OCI-M1 (cell line): ENCODE data around the gene DCST2.

Experiments used
- DNase-seq: peaks from one replicate; lab custom pipeline; 2025; lab: John Stamatoyannopoulos, UW

DCST2 gene

DNA sequence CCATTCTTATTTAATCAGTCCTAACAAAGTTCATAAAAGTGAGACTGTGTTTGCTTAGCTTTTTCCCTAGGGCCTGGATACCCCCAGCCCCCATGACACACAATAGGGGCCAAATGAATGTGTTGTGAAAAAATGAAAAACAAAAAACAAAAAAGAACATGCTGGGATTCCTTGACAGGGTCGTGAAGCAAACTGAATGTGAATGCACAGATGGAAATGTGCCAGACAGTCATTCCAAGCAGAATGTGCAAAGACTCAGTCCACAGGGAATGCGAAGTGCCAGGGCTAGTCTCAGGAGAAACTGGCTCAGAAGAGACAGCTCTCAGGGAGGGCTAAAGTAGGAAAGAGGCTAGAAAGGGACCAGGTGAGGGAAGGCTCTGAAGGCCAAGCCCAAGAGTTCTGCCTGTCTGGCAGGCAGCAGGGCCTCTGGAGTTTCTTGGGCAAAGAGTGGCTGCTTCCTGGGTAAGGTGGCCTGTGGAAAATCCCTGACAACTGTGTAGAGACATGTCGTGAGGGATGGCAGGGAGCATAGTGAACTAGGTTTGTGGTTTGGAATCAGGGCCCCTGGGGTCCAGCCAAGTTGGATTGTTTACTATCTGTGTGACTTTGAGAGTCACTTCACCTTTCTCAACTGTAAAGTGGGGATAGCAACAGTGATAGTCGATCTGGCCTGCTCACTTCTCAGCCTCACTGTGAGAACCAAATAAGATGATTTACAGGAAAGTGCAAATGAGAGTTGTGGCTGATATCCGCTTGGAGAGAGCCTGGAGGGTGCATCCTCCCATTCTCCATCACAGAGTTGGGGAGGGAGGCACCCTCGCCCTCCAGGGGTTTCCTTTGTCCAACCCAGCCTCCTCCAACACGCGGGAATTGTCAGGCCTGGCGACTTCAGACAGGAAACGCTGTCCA, 16.3 kb upstream of the DCST2 start:
- DNase-seq: no peak

DNA sequence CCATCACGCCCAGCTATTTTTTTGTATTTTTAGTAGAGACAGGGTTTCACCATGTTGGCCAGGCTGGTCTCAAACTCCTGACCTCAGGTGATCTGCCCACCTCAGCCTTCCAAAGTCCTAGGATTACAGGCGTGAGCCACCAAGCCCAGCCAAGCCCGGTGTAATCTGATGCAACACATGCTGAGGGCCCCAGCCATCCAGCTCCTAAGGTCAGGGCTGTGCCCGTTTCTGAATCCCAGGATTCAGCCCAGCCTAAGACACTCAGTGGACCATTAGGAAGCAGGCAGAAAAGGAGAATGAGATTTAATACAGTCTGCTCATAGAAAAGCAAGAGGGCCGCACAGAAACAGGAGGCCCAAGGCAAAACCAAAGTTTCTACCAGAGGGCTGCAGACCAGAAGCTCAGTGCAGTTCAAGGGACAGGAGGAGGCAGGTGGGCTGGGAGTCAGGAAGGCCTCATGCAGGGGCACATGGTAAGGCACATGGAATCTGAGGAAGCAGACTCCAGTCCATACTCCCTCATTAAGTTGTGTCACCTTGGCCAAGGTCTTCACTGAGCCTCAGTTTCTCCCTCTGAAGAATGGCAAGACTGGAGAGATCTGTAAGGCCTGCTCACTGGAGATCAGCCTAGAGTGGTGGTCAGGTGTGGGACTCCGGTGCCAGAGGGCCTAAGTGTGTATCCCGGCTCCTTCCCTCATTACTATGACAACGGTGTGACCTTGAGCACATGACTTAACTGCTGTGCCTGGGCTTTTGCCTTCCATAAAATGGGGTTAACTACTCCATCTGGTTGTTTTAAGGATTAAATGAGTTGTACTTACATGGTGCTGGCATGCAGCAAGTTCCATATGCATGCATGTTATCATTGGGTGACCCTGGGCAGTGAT, 15.1 kb upstream of the DCST2 start:
- DNase-seq: no peak

DNA sequence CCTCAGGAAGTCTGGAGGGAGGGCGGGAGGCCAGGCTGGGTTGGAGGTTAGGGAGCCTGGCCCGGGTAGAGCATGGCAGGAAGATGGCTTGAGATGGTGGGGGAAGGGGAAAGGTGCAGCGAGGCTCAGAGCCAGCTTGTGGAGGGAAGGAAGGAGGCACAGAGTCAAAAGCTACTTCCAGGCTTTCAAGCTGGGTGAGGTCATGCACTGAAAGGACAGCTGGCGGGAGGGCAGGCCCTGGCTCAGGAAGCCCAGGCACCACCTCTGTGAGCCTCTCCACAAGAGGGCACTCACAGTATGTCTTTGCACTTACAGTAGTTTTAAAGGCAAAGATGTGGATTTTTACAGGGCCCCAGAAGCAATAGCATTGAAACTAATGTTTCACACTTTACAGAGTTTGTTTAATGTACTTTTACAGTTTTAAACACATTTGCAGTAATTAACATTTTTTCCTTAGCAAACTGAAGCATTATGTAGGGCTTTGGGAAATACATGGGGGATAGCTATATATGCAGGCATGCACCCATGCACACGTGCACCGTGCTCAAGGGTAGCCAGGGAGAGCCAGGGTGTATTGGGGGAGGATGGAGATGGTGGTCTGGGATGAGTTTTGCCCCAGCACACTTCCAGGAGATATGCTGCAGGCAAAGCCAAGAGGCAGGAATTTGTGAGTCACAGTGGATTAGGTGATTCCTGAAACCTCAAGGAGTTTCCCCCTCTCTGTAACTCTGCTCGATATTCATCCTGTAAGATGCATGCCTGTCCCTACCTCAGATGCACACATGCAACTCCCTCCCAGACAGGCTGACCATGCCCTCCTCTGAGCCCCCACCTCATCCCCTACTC, 11.5 kb upstream of the DCST2 start:
- peak; percentile 93 for DNase-seq

DNA sequence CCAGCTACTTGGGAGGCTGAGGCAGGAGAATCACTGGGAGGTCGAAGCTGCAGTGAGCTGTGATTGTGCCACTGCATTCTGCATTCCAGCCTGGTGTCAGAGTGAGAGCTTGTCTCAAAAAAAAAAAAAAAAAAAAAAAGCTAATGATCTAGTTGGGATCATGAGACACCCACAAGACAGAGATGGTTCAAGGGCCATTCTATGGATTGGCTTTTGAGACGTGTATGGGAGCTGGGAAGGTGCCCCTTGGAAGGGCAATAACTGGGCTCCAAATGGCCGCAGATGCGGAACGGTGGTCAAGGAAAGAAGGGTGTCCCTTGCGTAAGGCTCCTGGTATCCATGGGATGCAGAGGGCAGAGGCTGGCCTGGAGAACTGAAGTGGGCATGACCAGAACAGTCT, 10.8 kb upstream of the DCST2 start:
- DNase-seq: no peak

DNA sequence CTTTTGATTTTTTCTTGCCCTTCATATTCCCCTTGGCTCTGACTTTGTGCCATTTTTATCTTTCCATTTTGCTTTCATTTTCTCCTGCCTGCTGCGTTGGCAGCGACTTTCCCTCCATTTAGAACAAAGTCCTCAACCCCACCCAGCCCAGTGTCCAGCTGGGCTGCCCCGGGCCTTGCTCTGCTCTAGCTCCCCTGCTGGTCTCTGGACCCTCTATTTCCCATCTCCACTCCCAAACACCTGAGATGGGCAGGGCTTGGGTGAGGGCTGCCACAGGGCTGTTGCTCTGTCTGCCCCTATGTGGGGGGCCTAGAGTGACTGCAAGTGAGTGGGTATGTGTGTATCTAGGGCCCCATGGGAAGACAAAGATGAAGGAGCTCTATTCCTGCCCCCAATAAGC, 10.2 kb upstream of the DCST2 start:
- no peak for DNase-seq

DNA sequence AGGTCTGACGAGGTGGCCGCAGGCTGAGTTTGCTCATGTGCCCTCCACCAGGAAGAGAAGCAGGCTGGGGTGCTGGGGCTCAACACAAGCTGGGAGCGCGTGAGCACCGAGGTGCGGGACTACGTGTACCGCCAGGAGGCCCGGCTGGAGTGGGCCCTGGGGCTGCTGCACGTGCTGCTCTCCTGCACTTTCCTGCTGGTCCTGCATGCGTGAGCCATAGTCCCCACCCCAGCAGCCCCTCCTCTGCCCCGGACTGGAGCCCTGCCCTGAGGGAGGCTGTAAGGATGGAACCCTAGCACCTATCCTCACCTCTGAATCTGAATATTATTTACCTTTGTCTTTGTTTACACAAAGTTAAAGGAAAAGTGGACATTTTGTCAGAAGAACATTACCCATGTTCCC, 9.7 kb upstream of the DCST2 start:
- no peak for DNase-seq

DNA sequence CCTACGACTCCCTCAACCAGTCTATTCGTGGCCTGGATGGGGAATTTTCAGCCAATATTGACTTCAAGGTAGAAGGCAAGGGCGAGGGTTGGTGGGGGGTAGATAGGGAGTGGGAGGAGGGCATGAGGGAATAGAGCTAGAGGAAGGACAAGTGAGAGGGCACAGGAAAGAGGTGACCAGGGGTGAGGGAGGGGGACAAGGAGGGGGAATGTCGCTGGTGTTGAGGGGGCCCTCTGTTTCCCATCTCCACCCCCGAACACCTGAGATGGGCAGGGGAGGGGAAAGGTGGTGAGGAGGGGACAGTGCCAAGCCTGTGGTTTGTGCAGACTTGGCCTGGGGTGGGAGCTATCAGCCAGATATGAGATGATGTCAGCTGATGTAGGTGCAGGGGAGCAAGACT, 9.2 kb upstream of the DCST2 start:
- no peak for DNase-seq

DNA sequence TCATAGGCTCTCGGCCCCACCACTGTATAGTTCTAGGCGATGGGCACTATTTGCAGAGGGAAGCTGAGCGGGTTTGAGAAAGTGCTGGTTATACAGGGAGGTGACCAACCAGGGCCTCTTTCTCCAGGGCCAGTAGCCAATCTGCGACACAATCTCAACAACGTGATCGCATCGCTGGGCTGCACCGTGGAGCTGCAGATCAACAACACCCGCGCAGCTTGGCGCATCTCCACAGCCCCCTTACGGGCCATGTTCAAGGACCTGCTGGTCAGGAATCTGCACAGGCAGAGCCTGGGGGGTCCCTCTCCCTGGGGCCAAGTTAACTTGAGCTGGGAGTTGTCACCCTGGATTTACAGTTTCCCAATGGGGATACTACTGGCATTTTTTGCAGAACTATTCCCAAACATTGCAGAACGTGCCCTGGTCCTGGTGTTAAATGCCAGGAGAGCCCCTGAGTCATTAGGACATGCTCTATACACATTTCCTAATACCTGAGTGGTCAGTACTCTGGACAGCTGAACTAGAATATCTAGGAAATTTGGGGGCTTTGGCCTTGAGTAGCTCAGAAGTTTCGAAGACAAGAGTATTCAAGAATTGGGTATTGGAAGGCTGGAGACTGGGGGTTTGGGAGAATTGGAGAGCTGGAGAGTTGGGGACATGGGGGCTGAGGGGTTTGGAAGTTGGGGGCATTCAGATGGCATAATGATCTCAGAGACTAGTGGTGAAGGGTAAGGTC, 6.9 kb upstream of the DCST2 start:
- DNase-seq: no peak

DNA sequence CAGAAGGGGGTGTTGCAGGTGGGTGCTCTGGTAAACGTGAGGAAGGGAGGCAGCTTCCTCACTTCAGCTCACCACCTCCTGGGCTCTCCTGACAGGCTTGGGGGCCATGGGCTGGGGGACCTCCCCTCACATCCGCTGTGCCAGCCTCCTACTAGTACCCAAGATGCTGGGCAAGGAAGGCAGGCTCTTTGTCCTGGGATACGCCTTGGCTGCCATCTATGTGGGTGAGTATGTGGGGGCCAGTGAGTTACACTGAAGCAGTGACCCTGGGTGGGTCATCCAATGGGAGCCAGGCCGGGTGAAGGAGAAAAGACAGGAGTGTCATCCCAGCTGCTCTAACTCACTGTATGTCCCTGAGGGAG, 5.7 kb upstream of the DCST2 start:
- DNase-seq: no peak

DNA sequence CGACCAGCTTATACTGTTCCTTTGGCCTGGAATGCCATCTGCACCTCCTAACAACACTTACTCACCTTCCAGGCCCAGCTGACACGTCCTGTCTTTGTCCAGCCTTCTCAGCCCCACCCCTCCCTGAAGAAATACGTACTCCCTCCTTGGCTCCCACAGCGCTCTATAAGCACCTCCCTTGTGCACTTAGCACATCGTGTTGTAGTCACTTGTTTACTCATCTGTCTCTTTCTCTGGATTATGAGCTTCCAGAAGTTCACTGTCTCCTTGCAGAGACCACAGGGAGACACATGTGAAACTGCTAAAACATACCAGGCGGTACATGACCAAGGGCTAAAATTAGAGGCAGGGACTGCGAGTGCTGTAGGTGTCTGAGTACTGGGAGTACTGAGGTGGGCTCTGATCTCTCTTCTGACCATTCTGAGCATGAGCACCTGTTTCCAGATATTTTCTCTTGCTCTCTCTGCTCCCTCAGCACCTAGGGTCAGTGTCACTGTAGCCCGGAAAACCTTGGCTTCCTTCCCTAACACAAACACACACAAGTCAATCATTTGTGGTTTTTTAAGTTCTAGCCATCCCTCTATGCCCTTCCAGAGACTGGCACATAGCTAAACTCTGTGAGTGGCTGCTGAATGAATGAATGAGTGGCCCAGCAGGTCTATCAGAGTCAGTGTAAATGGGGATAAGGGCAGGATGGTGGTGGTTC, 5.2 kb upstream of the DCST2 start:
- DNase-seq: no peak

DNA sequence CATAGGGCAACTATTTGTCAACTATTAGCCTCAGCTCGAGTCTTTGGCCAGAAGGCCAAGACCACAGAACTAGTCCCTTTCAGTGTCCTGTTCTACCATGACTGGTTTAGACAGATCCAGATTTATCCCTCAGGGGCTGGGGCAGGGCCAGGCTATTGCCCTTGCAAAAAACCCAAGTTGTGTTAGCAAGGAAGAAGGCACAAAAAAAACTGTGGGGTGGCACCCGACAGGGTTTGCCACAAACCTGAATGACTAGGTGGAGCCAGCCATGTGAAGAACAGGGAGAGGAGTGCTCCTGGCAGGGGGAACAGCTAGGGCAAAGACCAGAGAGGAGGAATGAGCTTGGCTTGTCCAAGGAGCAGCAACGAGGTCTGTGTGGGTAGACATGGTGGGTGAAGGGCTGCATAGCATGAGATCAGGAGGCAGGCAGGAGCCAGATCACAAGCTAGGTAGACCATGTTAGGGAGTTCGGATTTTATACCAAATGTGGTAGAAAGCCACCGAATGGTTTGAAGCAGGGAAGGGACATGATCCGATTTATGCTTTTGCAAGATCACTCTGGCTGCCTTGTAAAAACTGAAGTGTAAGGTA, 4.4 kb upstream of the DCST2 start:
- DNase-seq: no peak

DNA sequence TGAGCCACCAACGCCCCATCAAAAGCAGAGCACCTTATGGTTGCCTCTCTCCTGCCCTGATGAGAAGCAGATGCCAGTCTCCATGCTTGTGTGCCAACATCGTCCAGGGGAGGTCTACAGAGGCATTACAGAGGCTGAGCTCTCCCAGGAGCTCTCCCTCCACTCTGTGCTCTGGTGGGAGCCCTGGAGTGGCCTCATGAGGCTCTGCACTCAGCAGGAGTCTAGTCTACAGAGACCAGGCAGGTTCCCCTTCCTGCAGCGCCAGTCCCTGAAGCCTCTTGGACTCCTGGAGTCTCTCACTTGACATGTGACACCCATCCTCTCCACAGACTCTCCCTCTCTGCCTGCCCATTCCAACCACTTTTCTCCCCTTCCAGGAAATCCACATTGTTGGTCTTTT, 3.5 kb upstream of the DCST2 start:
- no peak for DNase-seq

DNA sequence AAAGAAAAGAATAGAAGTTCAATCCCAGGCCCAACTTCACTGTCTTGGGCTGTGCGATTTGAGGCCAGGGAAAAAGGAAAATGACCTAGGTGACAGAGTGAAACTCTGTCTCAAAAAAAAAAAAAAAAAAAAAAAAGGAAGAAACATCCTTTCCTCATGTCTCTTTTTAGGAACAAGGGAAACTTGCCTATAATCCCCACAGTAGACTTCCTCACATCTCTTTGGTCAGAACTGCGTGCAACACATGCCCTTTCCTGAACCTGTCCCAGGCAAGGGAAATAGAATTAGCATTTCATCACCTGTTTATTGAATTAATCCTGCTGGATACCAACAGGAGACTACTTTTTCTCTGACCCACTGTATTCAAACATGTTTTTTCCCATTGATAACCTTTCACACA, 2.4 kb upstream of the DCST2 start:
- DNase-seq: no peak

DNA sequence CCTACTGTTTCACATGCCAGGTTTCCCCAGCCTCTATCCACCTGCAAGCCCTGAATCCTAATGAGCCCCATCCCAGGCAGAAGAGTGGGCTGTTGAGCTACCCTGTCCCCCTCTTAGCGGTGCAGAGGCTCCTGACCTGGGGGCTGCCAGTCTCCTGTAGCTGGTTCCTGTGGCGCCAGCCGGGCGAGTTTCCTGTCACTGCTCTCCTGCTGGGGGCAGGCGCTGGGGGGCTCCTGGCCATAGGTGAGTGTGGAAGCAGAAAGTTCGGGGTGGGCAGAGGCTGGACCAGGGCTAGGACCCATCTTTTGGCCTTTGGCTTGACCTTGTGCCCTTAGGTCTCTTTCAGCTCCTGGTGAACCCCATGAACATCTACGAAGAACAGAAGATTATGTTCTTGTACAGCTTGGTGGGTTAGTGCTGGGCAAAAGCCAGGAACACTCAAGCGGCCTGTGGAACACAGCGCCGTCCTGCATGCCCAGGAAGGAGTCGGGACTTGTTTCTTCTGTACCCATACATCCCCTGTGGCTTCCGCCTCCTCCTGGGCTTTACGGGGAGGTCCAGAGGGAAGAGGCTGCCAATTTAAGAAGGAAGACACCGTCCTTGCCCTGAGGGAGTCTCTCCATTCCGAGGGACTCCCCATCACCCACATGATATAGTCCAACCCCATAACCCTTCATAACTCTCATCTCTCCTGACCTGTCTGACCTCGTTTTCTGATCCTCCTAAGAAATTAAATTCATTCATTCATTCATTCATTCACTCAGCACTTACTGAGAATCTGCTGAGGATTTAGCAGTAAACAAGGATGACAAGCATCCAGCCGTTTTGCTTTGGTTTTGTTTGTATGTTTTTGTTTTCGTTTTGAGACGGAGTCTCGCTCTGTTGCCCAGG, 982 bp upstream of the DCST2 start:
- DNase-seq: no peak

DNA sequence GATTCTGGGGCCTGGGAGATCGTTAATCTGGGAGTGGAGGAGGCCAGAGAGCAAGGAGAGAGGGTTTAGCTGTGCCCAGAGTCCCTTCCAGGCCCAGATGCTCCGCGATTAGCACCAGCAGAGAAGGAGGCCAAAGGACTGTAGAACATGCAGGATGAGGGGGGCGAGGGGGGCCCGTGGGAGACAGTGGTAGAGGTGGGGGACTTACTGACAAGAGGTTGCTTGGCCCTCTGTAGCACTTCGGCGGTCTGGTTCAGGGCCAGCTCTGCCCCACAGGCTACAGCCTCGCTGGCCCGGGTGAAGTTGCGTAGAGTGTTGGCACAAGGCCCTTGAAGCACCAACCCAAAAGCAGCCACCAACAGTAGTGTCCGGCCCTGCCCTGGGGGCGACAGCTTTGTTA, 695 bp downstream of the DCST2 start:
- DNase-seq: no peak

DNA sequence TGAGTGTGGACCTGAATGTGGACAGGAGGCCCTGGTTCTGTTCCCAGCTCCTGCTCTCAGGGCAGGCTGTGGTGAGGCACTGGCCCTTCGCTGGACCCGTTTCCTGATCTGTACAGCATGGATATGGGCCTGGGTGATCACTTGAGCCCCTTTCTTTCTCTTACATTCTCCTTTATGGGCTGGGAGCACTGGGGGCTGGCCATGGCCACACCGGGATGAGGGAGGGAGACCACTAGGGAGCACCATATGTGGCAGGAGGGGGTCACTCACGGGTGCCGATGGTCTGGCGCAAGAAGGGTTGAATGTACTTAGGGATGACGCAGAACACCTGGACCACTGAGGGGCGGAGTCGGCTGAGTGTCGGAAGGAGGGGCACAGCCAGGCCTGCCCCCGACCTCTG, 2.7 kb downstream of the DCST2 start:
- DNase-seq: no peak

DNA sequence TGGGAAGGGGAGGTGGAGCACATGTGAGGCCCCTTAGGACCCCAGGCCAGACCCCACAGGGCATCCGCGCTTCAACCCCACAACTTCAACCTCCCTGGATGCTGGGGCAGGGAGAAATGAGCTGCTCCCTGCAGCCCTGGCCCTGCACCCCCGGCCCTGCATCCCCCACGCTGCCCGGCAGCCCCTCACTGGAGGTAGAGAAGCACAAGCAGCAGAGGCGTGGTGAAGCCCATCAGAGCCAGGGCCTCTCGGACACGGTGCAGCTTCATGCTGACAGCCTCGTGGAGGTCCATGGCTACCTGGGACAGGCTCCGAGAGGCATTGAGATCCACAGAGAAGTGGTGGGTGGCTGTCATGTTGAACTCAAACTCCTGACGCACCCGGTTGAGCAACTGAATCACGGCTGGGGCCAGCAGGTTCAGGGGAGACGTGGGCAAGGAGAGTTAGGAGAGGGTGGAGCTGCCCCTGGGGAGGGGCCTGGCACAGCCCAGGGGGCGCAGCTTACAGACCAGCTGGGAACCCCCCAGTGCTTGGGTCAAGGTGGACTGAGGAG, 3.3 kb downstream of the DCST2 start:
- DNase-seq: no peak

DNA sequence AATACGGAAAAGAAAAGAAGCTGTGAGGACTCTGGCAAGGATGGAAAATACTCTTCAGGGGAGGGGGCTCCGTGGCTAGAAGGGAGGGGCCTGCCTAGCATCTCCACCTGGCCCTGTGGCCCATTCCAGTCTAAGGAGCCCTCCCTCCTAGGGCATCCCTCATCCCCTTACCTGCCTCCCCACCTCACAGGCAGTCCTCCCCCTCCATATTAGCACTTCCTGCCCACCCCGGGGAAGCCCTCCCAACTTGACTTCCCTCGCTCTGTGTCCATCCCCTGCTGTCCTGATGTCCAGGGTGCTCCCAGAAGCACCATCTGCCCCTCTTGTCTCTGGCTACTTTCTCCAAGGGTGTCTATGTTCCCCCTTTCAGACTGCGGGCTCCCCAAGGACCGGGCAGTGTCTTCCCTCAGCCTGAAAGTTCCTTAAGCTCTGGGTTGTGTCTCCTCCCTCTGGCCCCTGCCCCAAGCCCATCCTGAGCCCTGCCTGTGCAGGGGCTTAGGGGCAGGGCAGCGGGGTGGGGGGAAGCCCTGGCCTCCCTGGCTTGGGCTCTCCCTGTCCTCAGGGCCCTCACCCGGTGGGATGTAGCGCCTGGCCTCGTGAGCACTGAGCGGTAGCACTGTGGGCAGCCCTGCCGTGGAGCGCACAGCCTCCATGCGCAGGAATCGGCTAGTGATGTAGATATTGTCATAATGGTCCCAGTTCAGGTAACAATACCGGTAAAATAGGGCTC, 3.9 kb downstream of the DCST2 start:
- DNase-seq: no peak

DNA sequence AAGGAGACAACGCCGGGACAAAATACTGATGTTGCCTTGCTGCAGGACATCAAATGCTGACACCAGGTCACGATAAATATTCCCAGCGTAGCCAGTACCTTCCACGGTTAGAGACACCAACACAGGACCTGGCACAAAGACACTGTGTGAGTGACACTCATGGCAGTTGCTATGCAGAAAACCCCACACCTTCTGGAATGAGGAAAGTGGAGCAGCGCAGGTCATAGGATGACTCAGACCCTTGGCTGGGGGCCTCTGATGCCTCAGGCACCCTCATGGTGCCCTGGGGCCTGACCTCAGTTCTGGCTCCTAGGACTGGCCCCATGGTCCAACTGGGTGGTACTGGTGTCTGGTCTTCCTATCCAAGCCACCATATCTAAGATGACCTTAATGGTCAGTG, 7.0 kb downstream of the DCST2 start:
- DNase-seq: no peak
